GM19193 (cell line): ENCODE data around the gene SOST.

Experiments used
- POLR2A ChIP-seq: IDR thresholded peaks from 4 replicates; pipeline ENCODE4 v1.6.1; 2011; ENCODE audit not compliant: insufficient read depth, insufficient read length; ENCODE audit errors: extremely low read depth

SOST gene

GRCh38 chr17:43758497-43759174 is at the start of gene SOST:
Gene SOST, minus strand, starts transcription at chr17:43758791. Its CDS starts 50 bp downstream, at chr17:43758741.
- no peak for TF ChIP-seq POLR2A

DNA sequence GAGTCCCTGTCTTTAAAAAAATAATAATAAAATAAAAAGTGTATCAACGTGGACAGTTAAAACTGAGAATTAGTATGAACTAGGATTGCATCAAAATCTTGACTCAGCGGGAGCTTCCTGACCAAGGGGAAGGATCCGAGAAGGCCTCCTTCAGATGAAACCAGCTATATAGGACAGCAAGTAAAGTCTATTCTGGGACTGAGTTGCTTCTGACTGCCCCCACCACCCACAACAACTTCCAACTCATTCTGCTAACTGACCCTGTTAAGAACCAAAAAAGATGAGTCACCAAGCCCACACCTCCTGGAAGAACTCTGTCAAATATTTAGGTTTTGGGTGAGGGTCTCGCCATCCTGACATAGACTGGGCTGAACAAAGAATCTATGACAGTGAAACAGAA is 49.5 kb upstream of the SOST start:
- no peak for TF ChIP-seq POLR2A

GRCh38 chr17:43805117-43805516 is 46.5 kb upstream of the SOST start:
- no peak for TF ChIP-seq POLR2A

- no peak for TF ChIP-seq POLR2A
These were observed 45.2 kb upstream of the SOST start for GRCh38 chr17:43803758-43804157.

- no peak for TF ChIP-seq POLR2A
These were observed 43.3 kb upstream of the SOST start for GRCh38 chr17:43801844-43802243.

DNA sequence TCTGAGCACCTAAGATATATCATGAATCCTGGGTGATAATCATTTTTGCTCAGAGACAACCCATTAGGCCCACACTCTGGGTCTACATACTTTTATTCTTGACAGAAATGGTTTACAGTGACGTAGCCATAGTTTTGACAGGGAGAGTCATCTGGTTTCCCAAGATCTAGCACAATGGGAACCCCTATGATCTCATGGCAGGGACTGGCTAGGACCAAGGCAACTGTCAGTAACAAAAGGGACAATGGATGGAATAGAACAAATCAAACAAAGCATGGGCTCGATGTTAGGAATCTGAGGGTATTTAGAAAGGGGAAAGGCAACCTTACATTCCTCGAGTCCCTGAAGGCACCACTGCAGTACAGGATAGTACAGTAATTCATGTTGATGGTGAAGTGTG is 42.1 kb upstream of the SOST start:
- no peak for TF ChIP-seq POLR2A

DNA sequence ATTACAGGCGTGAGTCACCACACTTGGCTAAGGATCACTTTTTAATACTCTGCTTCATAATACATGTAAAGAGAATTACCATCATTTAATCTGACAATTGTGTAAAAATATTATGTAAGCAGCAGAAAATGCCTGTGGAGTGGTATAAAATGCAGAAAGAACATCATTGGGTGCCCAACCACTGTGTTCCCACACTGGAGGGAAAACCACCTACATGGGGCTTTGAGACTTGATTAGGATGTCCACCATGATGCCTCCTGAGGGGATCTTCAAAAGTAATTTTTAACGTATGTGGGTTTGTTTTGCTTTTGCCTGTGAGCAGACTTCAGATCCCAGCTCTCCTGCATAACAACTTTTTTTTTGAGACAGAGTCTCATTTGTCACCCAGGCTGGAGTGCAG is 40.5 kb upstream of the SOST start:
- TF ChIP-seq POLR2A = no peak

DNA sequence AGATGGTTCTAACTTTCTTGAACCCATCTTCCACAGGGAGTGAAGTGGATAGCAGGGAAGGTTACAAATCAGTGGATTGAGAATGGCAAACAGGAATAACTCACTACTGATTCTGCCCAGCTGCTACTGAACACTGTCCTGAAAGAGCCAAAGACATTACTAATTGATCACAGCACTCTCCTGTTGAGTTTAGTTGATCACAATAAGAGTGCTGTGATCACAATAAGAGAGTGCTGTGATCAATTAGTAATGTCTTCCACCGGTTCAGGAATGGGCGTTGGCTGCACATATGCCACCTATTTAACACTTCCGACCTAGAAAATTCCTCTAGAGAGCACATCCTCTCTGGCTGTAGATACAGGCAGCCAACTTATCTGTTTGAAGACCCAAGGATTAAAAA is 33.0 kb upstream of the SOST start:
- no peak for TF ChIP-seq POLR2A

DNA sequence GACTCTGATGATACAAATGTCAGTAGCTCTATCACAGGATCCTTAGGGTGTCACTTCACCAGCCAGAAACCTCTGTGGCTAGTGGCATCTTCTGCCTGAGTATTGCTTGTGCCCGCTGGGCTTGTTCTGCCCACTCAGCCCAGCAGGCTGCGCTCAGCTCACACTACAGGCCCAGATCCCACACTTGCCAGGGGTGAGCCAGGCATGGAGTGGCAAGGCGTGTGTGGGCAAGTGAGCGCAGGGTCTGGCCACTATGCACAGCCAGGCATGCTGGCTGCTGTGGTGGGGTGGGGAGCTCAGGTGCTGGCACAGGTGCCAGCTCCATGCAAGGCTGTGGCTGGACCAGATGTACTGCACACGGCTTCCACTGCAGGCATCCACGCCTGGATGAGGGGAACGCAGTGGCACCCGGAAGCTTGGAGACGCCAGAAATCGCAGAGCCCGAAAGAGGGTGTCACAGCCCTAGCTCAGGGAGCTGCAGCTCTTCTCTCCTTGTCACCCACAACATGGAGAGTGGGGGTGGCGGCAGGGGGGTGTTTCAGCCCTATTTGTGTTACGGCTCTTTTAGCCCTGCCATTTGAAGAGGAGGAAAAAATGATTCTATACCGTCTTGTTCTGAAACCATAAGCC is 31.8 kb upstream of the SOST start:
- no peak for TF ChIP-seq POLR2A

- no peak for TF ChIP-seq POLR2A
These were observed 30.9 kb upstream of the SOST start for GRCh38 chr17:43789482-43789881.

DNA sequence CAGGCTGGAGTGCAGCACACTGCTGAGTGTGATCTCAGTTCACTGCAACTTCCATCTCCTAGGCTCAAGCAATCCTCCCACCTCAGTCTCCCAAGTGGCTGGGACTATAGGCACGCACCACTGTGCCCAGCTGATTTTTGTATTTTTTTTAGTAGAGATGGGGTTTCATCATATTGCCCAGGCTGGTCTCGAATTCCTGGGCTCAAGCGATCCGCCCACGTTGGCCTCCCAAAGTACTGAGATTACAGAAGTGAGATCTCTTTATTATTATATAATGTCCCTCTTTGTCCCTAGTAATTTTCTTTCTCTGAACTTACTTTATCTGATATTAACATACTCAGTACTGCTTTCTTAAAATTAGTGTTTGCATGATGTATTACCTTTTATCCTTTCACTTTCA is 29.9 kb upstream of the SOST start:
- TF ChIP-seq POLR2A = no peak

DNA sequence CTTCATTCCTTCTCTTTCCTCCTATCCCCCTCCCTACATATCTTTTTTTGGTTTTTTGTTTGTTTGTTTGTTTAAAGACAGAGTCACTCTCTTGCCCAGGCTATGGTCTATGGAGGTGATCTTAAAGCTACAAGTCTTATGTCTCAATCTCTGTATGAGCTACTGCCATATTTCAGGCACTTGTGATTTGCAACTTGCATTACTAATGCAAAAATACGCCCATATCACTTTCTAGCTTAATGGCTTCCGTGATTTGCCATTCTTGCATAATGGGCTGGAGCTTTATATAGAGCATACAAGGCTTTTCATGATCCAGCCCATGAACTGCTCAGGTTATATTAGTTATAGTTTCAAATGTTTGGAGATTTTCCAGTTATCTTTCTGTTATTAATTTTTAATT is 29.1 kb upstream of the SOST start:
- no peak for TF ChIP-seq POLR2A

DNA sequence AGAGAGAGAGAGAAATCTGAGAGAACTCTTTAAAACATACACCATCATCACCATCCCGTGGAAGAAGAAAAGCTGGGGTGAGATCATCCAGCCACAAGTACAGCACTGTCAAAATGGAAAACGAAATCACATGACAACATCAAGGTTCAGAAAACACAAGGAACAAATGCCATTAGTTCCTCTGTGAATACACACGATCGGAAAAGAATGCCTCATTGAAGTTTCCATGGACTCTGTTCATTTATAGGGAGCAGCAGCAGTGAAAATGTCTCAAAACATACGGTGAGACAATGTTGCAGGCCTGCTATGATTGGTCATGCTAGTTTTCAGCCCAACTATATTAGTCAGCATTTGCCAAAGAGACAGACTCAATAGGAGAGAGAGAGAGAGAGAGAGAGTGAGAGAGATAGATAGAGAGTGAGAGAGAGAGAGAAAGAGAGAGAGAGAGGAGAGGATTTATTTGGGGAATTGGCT is 26.1 kb upstream of the SOST start:
- no peak for TF ChIP-seq POLR2A

DNA sequence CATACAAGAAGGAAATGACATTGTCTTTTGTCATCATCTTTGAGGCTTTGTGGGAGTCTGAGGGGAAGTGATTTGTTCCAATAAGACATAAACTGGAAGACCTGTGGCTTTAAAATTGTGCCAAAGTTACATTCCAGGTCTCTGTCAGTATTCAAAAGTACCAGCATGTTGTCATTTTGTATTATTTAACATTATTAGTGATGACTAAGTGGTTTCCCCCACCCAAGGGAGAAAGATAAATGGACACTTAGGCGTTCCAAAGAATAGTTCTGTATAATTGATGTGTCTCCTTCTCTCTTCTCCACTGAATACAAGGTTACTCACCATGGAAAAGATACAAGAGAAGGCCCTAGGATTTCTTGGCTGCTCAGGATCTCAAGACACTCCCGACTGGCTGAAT is 25.5 kb upstream of the SOST start:
- no peak for TF ChIP-seq POLR2A

- no peak for TF ChIP-seq POLR2A
These were observed 24.5 kb upstream of the SOST start for GRCh38 chr17:43782913-43783680.

- no peak for TF ChIP-seq POLR2A
These were observed 21.5 kb upstream of the SOST start, which contains the start of gene CFAP97D1 for GRCh38 chr17:43780135-43780534. Gene CFAP97D1, plus strand, starts transcription at chr17:43780435. Its CDS starts 28 bp downstream, at chr17:43780463.
